HCT116 (cell line): ENCODE measurements around the gene CHPT1.

Source experiments
- EZH2 ChIP-seq: fragments of 200-600 bp; sonication (generic); IDR thresholded peaks from 2 replicates; pipeline ENCODE4 v1.6.1; 2017; ENCODE audit warnings: antibody characterized with exemption, mixed run types
- JUND ChIP-seq: IDR thresholded peaks from 2 replicates; pipeline ENCODE4 v1.6.1; 2012
- POLR2A ChIP-seq: IDR thresholded peaks from 2 replicates; pipeline ENCODE4 v1.7.0; 2011; ENCODE audit warnings: borderline replicate concordance; ENCODE audit not compliant: insufficient read depth, insufficient read length; ENCODE audit errors: extremely low read depth
- POLR2AphosphoS5 ChIP-seq: IDR thresholded peaks from 2 replicates; pipeline ENCODE4 v1.6.1; 2011; ENCODE audit warnings: mild to moderate bottlenecking, low read depth, low read length, moderate library complexity
- SRF ChIP-seq: IDR thresholded peaks from 2 replicates; pipeline ENCODE4 v1.6.1; 2012; ENCODE audit warnings: low read depth
- YY1 ChIP-seq: IDR thresholded peaks from 2 replicates; pipeline ENCODE4 v1.6.1; 2011; ENCODE audit warnings: low read length, low read depth, moderate library complexity, mild to moderate bottlenecking; ENCODE audit not compliant: insufficient replicate concordance; ENCODE audit errors: extremely low read depth
- ZNF274 ChIP-seq: fragments of 200-500 bp; sonication (Bioruptor generic); IDR thresholded peaks from 2 replicates; pipeline ENCODE4 v1.6.1; 2014; ENCODE audit warnings: mild to moderate bottlenecking, low read depth, low read length, inconsistent platforms
- TF ChIP-seq, protein P1 (sequence below): IDR thresholded peaks from 2 replicates; pipeline ENCODE4 v1.6.1; 2012
- TF ChIP-seq, protein P2 (sequence below), 3 experiments: fragments of 200-600 bp in 1 of 3; sonication (generic) in 1 of 3; IDR thresholded peaks in 2 of 3; conservative IDR thresholded peaks in 1 of 3; 2 replicates each; pipeline ENCODE4 v1.5.1; 2012 to 2017; ENCODE audit warnings: low read depth in 2 of 3, low read length in 2 of 3, antibody characterized with exemption in 1 of 3, borderline replicate concordance in 1 of 3, control low read depth in 1 of 3, mild to moderate bottlenecking in 1 of 3, mixed read lengths in 1 of 3, mixed run types in 1 of 3, moderate library complexity in 1 of 3; ENCODE audit not compliant: insufficient read depth in 1 of 3
- TF ChIP-seq, protein P3 (sequence below): IDR thresholded peaks from 2 replicates; pipeline ENCODE4 v1.6.1; 2012; ENCODE audit warnings: low read depth
- TF ChIP-seq, protein P4 (sequence below): IDR thresholded peaks from 2 replicates; pipeline ENCODE4 v1.6.1; 2011; ENCODE audit warnings: mild to moderate bottlenecking, low read length, moderate library complexity; ENCODE audit not compliant: insufficient replicate concordance; ENCODE audit errors: extremely low read depth

DNA sequence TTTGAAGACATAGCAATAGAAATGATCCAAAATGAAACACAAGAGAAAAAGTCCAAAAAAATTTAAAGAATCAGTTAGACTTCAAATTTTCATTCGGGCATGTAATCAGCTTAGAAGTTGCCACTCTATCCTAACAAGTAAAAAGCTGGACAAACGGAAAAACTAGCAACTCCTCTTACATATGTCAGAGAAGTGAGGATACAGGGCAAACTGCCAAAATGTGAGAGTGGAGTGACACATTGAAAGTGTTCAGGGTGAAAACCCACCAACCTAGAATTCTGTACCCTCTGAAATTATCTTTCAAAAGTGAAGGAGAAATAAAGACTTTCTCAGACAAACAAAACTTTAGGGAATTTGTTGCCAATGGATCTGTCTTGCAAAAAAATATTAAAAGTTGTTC lies 42.0 kb upstream of the CHPT1 start:
- no peak for TF ChIP-seq YY1
- TF ChIP-seq, protein P1, sequence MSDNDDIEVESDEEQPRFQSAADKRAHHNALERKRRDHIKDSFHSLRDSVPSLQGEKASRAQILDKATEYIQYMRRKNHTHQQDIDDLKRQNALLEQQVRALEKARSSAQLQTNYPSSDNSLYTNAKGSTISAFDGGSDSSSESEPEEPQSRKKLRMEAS = no peak
- TF ChIP-seq EZH2 = no peak
- TF ChIP-seq, protein P2, sequence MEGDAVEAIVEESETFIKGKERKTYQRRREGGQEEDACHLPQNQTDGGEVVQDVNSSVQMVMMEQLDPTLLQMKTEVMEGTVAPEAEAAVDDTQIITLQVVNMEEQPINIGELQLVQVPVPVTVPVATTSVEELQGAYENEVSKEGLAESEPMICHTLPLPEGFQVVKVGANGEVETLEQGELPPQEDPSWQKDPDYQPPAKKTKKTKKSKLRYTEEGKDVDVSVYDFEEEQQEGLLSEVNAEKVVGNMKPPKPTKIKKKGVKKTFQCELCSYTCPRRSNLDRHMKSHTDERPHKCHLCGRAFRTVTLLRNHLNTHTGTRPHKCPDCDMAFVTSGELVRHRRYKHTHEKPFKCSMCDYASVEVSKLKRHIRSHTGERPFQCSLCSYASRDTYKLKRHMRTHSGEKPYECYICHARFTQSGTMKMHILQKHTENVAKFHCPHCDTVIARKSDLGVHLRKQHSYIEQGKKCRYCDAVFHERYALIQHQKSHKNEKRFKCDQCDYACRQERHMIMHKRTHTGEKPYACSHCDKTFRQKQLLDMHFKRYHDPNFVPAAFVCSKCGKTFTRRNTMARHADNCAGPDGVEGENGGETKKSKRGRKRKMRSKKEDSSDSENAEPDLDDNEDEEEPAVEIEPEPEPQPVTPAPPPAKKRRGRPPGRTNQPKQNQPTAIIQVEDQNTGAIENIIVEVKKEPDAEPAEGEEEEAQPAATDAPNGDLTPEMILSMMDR (IDR thresholded peaks at IDR 0.05 in 2 of 3, conservative IDR thresholded peaks at IDR 0.05 in 1 of 3; ENCODE audit: borderline replicate concordance in 1 of 3, insufficient read depth in 1 of 3, low read depth in 2 of 3, low read length in 2 of 3) = no peak
- no peak for TF ChIP-seq POLR2A
- TF ChIP-seq, protein P3, sequence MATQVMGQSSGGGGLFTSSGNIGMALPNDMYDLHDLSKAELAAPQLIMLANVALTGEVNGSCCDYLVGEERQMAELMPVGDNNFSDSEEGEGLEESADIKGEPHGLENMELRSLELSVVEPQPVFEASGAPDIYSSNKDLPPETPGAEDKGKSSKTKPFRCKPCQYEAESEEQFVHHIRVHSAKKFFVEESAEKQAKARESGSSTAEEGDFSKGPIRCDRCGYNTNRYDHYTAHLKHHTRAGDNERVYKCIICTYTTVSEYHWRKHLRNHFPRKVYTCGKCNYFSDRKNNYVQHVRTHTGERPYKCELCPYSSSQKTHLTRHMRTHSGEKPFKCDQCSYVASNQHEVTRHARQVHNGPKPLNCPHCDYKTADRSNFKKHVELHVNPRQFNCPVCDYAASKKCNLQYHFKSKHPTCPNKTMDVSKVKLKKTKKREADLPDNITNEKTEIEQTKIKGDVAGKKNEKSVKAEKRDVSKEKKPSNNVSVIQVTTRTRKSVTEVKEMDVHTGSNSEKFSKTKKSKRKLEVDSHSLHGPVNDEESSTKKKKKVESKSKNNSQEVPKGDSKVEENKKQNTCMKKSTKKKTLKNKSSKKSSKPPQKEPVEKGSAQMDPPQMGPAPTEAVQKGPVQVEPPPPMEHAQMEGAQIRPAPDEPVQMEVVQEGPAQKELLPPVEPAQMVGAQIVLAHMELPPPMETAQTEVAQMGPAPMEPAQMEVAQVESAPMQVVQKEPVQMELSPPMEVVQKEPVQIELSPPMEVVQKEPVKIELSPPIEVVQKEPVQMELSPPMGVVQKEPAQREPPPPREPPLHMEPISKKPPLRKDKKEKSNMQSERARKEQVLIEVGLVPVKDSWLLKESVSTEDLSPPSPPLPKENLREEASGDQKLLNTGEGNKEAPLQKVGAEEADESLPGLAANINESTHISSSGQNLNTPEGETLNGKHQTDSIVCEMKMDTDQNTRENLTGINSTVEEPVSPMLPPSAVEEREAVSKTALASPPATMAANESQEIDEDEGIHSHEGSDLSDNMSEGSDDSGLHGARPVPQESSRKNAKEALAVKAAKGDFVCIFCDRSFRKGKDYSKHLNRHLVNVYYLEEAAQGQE = no peak
- no peak for TF ChIP-seq JUND
- TF ChIP-seq, protein P4, sequence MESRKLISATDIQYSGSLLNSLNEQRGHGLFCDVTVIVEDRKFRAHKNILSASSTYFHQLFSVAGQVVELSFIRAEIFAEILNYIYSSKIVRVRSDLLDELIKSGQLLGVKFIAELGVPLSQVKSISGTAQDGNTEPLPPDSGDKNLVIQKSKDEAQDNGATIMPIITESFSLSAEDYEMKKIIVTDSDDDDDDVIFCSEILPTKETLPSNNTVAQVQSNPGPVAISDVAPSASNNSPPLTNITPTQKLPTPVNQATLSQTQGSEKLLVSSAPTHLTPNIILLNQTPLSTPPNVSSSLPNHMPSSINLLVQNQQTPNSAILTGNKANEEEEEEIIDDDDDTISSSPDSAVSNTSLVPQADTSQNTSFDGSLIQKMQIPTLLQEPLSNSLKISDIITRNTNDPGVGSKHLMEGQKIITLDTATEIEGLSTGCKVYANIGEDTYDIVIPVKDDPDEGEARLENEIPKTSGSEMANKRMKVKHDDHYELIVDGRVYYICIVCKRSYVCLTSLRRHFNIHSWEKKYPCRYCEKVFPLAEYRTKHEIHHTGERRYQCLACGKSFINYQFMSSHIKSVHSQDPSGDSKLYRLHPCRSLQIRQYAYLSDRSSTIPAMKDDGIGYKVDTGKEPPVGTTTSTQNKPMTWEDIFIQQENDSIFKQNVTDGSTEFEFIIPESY = no peak
- no peak for TF ChIP-seq SRF
- TF ChIP-seq POLR2AphosphoS5 = no peak
- no peak for TF ChIP-seq ZNF274
